Thyroid gland (tissue), 4 donors: Measurements from ENCODE around the gene KRT74. TPM values are rescaled to one million over a fixed set of nuclear protein-coding genes. Genes with fewer than 3 reads are reported as not detected.

Experiments
- DNase-seq, 2 donors: peaks; one replicate each; pipeline ENCODE4 v3.0.0-alpha.2; 2019
- H3K27ac ChIP-seq, 3 donors: fragments of 200-600 bp; sonication (generic); 1 replicate in 2 of 3; 2 replicates in 1 of 3; pipeline ENCODE4 v1.5.1; 2016 to 2019; ENCODE audit warnings: mild to moderate bottlenecking in 1 of 3, moderate library complexity in 1 of 3
- H3K27me3 ChIP-seq: fragments of 200-600 bp; sonication (generic); one replicate; pipeline ENCODE4 v1.5.1; 2019
- H3K36me3 ChIP-seq, 2 donors: fragments of 200-600 bp; sonication (generic); one replicate each; pipeline ENCODE4 v1.5.1; 2016 to 2019
- H3K4me1 ChIP-seq, 2 donors: fragments of 200-600 bp; sonication (generic); one replicate each; pipeline ENCODE4 v1.5.1; 2017 to 2019
- H3K4me3 ChIP-seq, 3 donors: fragments of 200-600 bp; sonication (generic); replicated peaks in 1 of 3; 1 replicate in 2 of 3; 2 replicates in 1 of 3; pipeline ENCODE4 v1.5.1; 2016; ENCODE audit warnings: mild to moderate bottlenecking in 1 of 3
- H3K9me3 ChIP-seq: fragments of 200-600 bp; sonication (generic); one replicate; pipeline ENCODE4 v1.5.1; 2017
- CTCF ChIP-seq, 6 experiments: fragments of 200-600 bp in 3 of 6; fragments of 450-650 bp in 3 of 6; sonication (generic) in 3 of 6; IDR thresholded peaks; one replicate each; pipeline ENCODE4 v1.5.1; 2016 to 2019; ENCODE audit warnings: antibody characterized with exemption in 6 of 6, mild to moderate bottlenecking in 2 of 6, inconsistent platforms in 1 of 6, moderate library complexity in 1 of 6
- POLR2A ChIP-seq, 2 donors: fragments of 450-650 bp; IDR thresholded peaks; one replicate each; pipeline ENCODE4 v1.6.1; 2017; ENCODE audit warnings: antibody characterized with exemption in 2 of 2, mild to moderate bottlenecking in 2 of 2, moderate library complexity in 1 of 2
- WGBS, 2 donors: methylation state at CpG; one replicate each; pipeline ENCODE4 v1.1.5; 2017; 5-methylcytosine and 5-hydroxymethylcytosine counted together
- intact Hi-C: fragments of 100-400 bp; cut with DNase I; formaldehyde crosslinking; loops from one replicate; pipeline ENCODE4 v1.15.1; 2023
- total RNA-seq, 4 donors: library from RNA; depleted of rRNA; stranded (reverse); fragments of >200 nt; gene quantifications; one replicate each; pipeline ENCODE4 v1.2.3, GENCODE V29; 2016

The KRT74 gene
- total RNA-seq, 4 donors from 2014 or later, result not detected

- no peak overlapping the region for H3K27ac ChIP-seq
- H3K9me3 ChIP-seq, result no peaks in the 10 kb centered on the region
- H3K27me3 ChIP-seq, result no peaks in the 10 kb centered on the region
- intact Hi-C loops, result loop anchor here (5.0 kb wide), 1 partner anchor 285 kb away; no protein-coding TSS in a partner anchor
- WGBS, 2 donors, result 95% methylated on average over 2 of the region's 2 CpGs
- no peak for TF ChIP-seq POLR2A (IDR thresholded peaks at IDR 0.05)
- no peak for TF ChIP-seq CTCF (IDR thresholded peaks at IDR 0.05)
- peaks cover 8 to 18% of the 10 kb centered on the region in 2 donors for H3K4me1 ChIP-seq
- DNase-seq, result no peak
- H3K36me3 ChIP-seq, result no peaks in the 10 kb centered on the region
- no peak overlapping the region for H3K4me3 ChIP-seq
Observed at GRCh38 chr12:52582486-52582885, 8.8 kb upstream of the KRT74 start.

GRCh38 chr12:52581481-52581880, 7.8 kb upstream of the KRT74 start:
- peak; percentile 24 to 29 for DNase-seq
- H3K27me3 ChIP-seq, result no peaks in the 10 kb centered on the region
- H3K4me1 ChIP-seq, result peaks cover 8 to 18% of the 10 kb centered on the region in 2 donors
- intact Hi-C loops, result loop anchor here (5.0 kb wide), 1 partner anchor 286 kb away; no protein-coding TSS in a partner anchor
- no peak overlapping the region for H3K4me3 ChIP-seq
- H3K27ac ChIP-seq, result no peak overlapping the region
- TF ChIP-seq CTCF (IDR thresholded peaks at IDR 0.05) (no peak), POLR2A (IDR thresholded peaks at IDR 0.05) (no peak)
- H3K9me3 ChIP-seq, result no peaks in the 10 kb centered on the region
- no peaks in the 10 kb centered on the region for H3K36me3 ChIP-seq
- WGBS, 2 donors, result 56 to 57% methylated on average over 6 of the region's 6 CpGs

GRCh38 chr12:52581066-52581465, 7.4 kb upstream of the KRT74 start:
- no peaks in the 10 kb centered on the region for H3K36me3 ChIP-seq
- no peaks in the 10 kb centered on the region for H3K9me3 ChIP-seq
- no peaks in the 10 kb centered on the region for H3K27me3 ChIP-seq
- WGBS, 2 donors, result 80 to 94% methylated on average over 3 to 6 of the region's 7 CpGs
- no peak overlapping the region for H3K4me3 ChIP-seq
- intact Hi-C loops, result loop anchor here (5.0 kb wide), 1 partner anchor 286 kb away; no protein-coding TSS in a partner anchor
- peaks cover 8 to 18% of the 10 kb centered on the region in 2 donors for H3K4me1 ChIP-seq
- TF ChIP-seq CTCF (IDR thresholded peaks at IDR 0.05), result no peak
- TF ChIP-seq POLR2A (IDR thresholded peaks at IDR 0.05), result no peak
- DNase-seq, result no peak
- peak overlapping the region in 1 of 3 donors; percentile 24 for H3K27ac ChIP-seq

GRCh38 chr12:52580496-52580895, 6.9 kb upstream of the KRT74 start:
- Histone ChIP-seq H3K9me3 (no peaks in the 10 kb centered on the region), H3K36me3 (no peaks in the 10 kb centered on the region), H3K27me3 (no peaks in the 10 kb centered on the region), H3K27ac (peak overlapping the region in 1 of 3 donors; percentile 24), H3K4me1 (peaks cover 8 to 18% of the 10 kb centered on the region in 2 donors), H3K4me3 (no peak overlapping the region)
- no peak for DNase-seq
- 83 to 89% methylated on average over 1 of the region's 1 CpG for WGBS, 2 donors
- TF ChIP-seq POLR2A (IDR thresholded peaks at IDR 0.05), result no peak
- no peak for TF ChIP-seq CTCF (IDR thresholded peaks at IDR 0.05)
- intact Hi-C loops, result loop anchor here (5.0 kb wide), 1 partner anchor 287 kb away; no protein-coding TSS in a partner anchor
